ENCODE measurements around the gene IP6K2. TPM values are rescaled to one million over a fixed set of nuclear protein-coding genes. Genes with fewer than 3 reads are reported as not detected.

Gene IP6K2
- total and polyA plus RNA-seq, 2 of the 13 experiments (the other 11 are each of a cell fraction or from before 2014, with no cell fraction given): 85.5 to 112 TPM

GRCh38 chr3:48663489-48664312 lies 53.3 kb downstream of the IP6K2 start (continued):
- TF ChIP-seq THRA (CRISPR knock-in tag; IDR thresholded peaks at IDR 0.05; ENCODE audit: borderline replicate concordance) (no peak; the same call in 1 of the 2 replicates), TFDP1 (CRISPR knock-in tag; IDR thresholded peaks at IDR 0.05; ENCODE audit: borderline replicate concordance) (peak; percentile 85; the same call in 1 of the 2 replicates), HES4 (CRISPR knock-in tag; IDR thresholded peaks at IDR 0.05; ENCODE audit: borderline replicate concordance) (0 out of 2 replicates have a peak, but pooled peaks have one; percentile 61), MIER3 (CRISPR knock-in tag; IDR thresholded peaks at IDR 0.05; ENCODE audit: borderline replicate concordance) (no peak), ZNF839 (CRISPR knock-in tag; IDR thresholded peaks at IDR 0.05; ENCODE audit: borderline replicate concordance) (0 out of 2 replicates have a peak, but pooled peaks have one; percentile 33), ZZZ3 (CRISPR knock-in tag; IDR thresholded peaks at IDR 0.05; ENCODE audit: borderline replicate concordance) (0 out of 2 replicates have a peak, but pooled peaks have one; percentile 61), ZNF343 (CRISPR knock-in tag; IDR thresholded peaks at IDR 0.05) (no peak), TGIF2 (CRISPR knock-in tag; IDR thresholded peaks at IDR 0.05) (peak; percentile 30; the same call in 1 of the 2 replicates), TFDP2 (CRISPR knock-in tag; IDR thresholded peaks at IDR 0.05) (peak; percentile 80), ZNF747 (CRISPR knock-in tag; IDR thresholded peaks at IDR 0.05; ENCODE audit: borderline replicate concordance) (peak; percentile 77; the same call in 1 of the 2 replicates), NCOA2 (CRISPR knock-in tag; IDR thresholded peaks at IDR 0.05) (peak; percentile 55), ZSCAN21 (CRISPR knock-in tag; IDR thresholded peaks at IDR 0.05; ENCODE audit: borderline replicate concordance) (no peak), ETV6 (CRISPR knock-in tag; conservative IDR thresholded peaks at IDR 0.05) (no peak), FOXA1 (IDR thresholded peaks at IDR 0.05) (no peak), FOXA1 (CRISPR knock-in tag; IDR thresholded peaks at IDR 0.05) (no peak), NR2F1 (CRISPR knock-in tag; IDR thresholded peaks at IDR 0.05) (peak; percentile 38 to 89; a peak in 3 of 4 replicates), ZKSCAN5 (CRISPR knock-in tag; IDR thresholded peaks at IDR 0.05) (no peak), ZNF33B (CRISPR knock-in tag; IDR thresholded peaks at IDR 0.05) (peak; percentile 26; the same call in 1 of the 2 replicates), EED (CRISPR knock-in tag; IDR thresholded peaks at IDR 0.05) (no peak), ZNF580 (CRISPR knock-in tag; IDR thresholded peaks at IDR 0.05; ENCODE audit: borderline replicate concordance, low read depth) (no peak; the same call in 1 of the 2 replicates), BORCS8-MEF2B (CRISPR knock-in tag; IDR thresholded peaks at IDR 0.05) (peak; percentile 75), BHLHE40 (IDR thresholded peaks at IDR 0.05; ENCODE audit: low read length) (peak; percentile 94), ZFP36 (IDR thresholded peaks at IDR 0.05; ENCODE audit: borderline replicate concordance, low read depth, low read length, partially characterized antibody) (no peak), ZNF781 (CRISPR knock-in tag; IDR thresholded peaks at IDR 0.05; ENCODE audit: borderline replicate concordance, not compliant biosample characterization) (peak; percentile 38), ZFP82 (CRISPR knock-in tag; IDR thresholded peaks at IDR 0.05; ENCODE audit: borderline replicate concordance) (no peak), NRL (CRISPR knock-in tag; IDR thresholded peaks at IDR 0.05; ENCODE audit: borderline replicate concordance) (peak; percentile 93), SATB2 (CRISPR knock-in tag; IDR thresholded peaks at IDR 0.05) (no peak)

Data from HepG2 (cell line).